SK-N-MC (cell line): Measurements from ENCODE around the gene MCL1.

Source experiments
- EZH2 ChIP-seq: fragments of 200-600 bp; sonication (generic); IDR thresholded peaks from one replicate; pipeline ENCODE4 v1.6.1; 2017; ENCODE audit warnings: antibody characterized with exemption
- FOXP2 ChIP-seq: optimal IDR thresholded peaks from 2 replicates; pipeline ENCODE3; 2011; ENCODE audit warnings: mild to moderate bottlenecking, moderate library complexity; ENCODE audit not compliant: insufficient read depth; ENCODE audit errors: extremely low read length, control extremely low read depth

GRCh38 chr1:150548632-150549495, 30.5 kb downstream of the MCL1 start, which contains the start of gene ADAMTSL4:
- no peak for TF ChIP-seq EZH2
- TF ChIP-seq FOXP2 = no peak
